GM18870 (cell line): Measurements from ENCODE around the gene TRMT44.
"Not testable (repeated sequence)": the region's sequence is repeated elsewhere in the genome, so short reads cannot be mapped to it uniquely, and the experiment has no call there.

ENCODE experiments used
- ATAC-seq: cut with Tn5 transposase; IDR thresholded peaks from one replicate; pipeline ENCODE4 v1.9.1; 2021; ENCODE audit warnings: moderate library complexity; ENCODE audit not compliant: unreplicated experiment

The TRMT44 gene

DNA sequence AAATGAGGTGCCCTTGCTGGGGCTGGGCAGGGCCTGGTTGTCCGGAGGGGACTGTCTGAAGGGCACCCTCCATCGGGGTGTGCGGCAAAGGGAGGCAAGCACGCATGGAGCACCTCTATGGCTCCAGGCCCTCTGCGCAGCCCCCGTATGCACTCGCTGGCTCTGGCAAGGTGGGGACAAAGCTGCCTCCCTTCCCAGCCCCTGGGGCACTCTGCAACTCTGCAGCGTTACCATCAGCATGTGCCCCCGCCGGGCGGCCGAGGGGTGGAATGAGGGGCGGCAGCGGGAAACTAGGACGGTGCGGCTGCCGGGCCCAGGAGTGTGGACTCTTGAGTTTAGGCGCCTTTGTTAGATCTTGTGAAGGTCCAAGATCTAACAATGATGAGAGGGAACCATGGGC, 26.4 kb downstream of the TRMT44 start:
- ATAC-seq = no peak

DNA sequence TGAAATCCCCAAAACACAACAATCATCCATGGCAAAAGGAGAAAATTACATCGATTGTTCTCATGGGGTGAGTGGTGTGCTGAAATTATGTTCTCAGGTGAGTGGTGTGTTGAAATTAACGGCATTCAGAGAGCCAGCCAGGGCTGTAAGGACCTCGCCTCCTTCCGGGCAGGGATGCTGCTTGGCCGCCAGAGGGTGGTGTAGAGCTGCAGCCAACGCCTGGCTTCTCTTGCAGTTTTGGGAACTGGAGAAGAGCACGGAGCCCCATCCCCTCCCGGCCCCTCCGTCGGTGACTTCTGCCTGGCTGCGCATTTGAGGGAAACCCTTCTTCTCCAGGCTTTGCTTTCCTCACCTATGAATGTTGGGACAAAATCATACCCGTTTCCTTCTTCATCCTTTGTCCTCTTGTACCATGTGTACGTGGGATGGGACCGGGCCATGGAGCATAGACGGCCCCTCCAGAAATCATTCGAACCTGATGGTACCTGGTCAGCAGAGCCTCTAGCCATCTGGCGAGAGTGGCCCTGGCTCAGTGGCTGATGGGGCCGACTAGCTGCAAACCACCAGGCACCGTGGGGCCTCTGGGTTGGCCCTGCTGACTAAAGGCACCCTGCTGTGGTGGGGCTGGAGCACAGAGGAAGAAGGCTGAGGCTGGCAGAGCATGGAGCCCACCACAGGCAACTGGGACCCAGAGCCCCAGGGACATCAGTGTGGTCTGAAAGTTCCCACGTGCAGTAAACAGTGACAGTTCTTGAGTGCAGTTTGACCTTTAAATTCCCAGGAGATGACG, 28.4 kb downstream of the TRMT44 start:
- ATAC-seq = peak; percentile 53

DNA sequence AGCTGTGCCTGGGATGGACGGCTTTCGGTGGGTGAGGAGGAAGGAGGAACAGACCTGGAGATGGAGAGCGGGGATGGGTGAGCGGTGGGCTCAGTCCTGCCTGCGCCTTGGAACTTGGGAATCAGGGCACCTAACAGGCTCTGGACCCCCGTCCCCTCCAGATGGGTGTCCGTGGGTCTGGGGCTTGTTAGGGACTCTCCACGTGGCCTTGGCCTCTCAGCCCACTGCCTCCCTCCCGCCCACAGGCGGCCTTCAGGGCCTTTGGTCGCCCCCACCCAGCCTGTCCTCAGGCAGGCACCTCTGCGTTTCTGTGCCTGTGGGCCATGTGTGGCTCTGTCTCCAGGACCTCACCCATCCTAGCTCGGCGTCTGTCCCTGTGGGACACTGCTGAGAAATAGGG, 29.0 kb downstream of the TRMT44 start:
- ATAC-seq = no peak

DNA sequence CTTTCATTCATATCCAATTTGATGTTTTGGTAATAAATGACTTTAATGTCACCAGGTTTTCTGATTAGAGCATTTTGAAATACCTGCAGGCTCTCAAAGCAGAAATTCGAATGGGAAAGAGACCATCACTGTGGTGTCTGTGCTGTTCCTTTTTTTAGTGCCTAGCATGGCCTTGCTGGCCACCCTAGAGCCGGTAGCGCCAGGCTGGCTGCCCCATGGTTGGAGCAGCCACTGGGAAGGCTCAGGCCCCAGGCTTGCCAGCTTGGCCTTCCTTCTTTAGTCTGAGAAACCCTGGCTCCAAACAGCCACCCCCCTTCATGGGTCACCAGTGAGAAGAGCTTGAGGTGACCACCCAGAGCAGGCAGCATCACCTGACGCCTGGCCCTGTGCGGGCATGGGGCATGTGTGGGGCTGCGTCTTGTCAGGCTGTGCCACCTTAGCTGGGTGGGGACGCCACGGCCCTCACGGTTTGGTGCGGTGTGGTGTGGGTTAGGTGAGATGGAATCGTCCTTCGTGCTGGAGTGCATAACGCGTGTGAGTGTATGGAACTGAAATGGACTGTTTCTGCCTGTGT, 30.0 kb downstream of the TRMT44 start:
- no peak for ATAC-seq

DNA sequence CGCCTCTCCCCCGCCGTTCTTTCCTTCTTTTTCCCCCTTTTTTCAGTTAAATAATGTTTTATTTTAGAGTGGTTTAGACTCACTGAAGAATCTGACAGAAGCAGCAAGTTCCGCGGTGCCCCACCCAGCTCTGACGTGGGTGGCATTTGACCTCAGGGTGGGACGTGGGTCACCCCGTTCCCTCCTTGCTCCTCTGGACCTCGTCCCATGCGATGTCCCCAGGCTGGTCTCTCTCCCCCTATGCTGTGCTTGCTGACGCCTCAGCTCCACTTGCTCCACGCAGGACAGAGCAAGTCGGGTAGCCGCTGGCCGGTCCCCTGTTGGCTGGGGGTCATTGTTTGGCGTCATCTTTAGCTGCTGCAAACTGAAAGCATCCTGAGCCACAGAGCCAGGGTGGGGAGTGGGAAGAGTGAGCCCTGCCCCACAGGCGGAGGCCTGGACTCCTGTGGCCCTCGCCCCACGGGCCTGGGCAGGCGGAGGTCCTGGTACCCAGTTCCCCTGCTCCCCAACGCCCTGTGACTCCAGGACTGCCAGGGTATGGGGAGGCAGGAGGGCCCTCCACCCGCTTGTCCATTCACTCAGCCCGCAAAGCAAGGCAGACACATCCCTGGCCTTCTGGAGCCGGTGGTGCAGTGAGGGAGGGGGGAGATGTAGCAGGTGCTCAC, 30.8 kb downstream of the TRMT44 start:
- no peak for ATAC-seq

DNA sequence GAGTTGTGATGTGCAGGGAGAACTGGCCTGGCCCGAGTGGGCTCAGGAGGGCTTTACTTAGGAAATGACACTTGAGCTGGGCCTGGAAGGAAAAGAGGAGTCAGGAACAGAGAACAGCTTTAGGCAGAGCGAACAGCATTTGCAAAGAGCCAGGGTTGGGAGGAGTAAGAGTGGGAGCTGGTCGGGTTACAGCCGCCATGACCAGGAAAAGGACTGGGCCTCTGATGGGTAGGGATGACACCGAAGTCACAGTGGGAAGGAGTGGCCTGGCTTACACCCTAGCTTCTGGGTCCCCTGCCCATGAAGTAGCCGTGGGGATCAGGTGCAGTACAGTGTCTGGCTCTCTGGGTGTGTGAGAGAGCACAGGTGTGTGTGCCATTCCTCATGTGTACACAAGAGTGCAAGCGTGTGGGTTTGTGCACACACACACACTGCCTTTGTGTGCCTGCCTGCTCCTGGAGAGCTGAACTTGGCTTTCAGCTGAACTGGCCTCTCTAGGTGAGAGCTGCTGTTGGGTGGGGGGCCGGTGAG, 31.6 kb downstream of the TRMT44 start:
- no peak for ATAC-seq

DNA sequence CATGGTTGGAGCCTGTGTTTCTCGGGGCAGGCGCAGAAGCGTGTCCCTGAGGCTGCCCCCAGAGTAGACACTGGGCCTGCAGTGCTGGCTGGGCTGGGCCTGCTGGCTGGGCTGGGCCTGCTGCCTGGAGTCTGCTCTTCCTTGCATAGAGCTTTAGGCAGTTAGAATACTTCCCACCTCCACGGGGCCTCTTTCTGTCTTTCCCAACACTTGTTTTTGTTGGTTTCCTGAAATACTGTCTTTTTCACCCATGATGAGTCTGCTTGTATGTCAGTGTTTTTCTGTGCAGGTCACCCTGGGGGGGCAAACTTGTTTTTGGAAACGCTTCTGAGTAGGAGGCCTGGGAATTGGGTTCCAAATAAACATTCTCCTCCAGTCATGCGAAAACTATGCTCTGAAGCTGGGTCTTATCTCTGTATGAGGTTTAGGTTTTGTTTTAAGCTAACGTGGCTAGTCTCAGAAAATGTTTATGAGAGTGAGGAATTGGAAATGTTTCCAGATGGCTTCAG, 32.2 kb downstream of the TRMT44 start:
- ATAC-seq = no peak

DNA sequence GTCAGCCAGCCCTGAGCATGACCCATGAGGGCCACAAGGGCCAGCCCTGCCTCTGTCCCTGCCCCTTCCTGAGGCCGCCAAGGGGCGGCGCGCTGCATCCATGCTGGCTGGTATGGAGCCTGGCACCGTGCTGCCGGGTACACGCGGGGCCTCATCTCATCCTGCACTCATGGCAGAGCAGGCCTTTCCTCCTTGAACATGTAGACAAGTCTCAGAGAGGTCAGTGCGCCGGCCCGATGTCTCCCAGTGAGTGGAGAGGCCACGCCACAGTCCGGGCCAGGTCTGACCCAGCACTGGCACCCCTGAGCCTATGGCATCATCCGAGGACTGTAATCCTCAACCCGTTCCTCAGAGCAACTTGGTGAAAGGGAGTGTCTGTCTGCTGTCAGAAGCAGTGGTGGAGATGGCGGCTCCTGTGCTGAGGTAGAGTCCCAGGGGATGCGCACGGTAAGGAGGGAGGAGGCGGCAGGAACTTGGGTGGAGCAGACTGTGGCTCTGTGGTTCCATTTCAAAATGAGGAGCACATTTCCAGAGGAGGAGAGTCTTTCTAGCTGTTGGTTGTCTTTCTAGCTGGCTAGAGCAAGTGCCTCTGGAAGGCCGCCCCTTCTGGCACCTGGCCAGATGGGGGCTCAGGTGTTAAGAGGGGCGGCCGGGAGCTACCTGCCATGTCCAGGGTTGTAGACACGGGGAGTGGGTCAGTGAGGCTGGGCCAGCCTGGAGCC, 32.8 kb downstream of the TRMT44 start:
- no peak for ATAC-seq

DNA sequence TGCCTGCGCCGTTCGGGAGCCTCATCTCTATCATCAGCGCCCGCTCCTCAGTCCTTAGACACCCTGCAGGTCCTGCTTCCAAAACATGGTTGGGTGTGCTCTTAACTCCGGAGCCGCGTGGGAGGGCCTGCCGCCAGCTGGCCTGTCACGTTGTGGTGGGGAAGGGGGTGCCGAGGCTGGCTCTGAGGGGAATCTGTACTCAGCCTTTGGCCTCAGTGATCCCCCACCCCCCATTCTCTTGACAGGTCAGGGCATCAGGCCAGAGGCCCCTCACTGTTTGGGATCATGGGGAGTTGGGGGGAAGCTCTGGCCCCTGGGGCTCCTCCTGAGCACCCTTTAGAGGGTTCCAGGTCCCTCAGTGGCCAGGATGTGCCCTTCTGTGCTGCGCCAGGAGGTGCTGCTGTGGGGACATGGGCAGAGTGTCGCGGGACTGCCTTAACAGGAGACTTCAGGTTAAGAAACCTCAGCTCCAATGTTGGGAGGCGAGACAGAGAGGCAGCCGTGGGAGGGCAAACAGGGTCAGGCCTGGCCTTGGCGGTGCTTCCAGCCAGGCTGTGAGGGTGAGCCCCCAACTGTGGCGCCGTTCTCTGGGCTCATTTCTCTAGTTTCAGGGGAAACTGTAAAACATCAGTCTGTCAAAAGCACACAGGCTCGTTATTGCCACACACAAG, 33.5 kb downstream of the TRMT44 start:
- ATAC-seq = no peak

DNA sequence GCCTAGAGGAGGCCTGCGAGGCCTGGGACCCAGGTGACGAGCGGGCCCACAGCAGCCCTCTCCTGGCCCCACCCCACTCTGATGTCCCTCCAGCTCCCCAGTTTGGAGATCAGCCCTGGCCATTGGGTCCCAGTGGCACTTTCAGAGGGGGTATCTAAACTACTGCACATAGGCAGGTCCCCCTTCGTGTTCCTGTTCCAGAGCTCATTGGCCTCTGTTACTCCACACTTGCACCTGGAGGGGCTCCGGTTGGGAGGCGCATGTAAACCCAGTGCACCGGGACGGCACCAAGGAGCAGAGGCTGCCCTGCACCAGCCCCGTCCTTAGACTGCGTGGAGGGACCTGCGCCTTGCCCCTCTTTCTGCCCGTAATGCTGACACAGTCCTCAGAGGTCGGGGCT, 34.3 kb downstream of the TRMT44 start:
- ATAC-seq = no peak

DNA sequence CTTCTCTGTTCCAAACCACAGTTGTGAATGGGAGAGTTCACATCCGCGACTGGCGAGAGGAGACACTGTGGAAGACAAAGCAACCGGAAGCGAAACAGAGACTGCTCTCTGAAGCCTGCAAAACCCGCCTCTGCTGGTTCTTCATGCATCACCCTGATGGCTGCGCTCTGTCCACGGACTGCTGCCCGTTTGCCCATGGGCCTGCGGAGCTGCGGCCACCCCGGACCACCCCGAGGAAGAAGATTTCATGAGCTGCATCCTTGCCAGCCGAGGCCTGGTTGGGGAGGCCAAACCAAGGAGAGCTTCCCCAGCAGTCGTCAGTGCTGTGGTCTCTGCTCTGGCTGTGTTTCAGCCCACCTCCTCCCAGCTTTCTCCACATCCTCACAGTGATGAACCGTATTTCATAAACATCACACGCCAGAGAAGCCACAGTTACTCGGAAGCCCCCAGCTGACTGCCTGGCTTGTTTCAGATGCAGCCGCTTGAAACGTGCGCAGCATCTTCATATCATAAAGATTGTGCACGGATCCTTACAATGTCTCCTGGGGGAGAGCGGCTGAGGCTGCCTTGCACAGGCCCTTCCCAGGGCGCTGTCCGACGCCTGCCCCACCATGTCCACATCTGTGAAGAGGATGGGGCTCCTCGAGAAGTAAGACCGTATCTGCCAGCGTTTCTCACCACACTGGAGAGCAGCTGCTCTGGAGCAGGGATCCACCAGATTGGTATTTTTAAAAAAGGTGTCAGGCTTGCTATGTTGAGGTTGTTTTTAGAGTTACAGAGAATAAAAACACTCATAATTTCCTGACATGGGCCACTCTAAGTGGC, 35.4 kb downstream of the TRMT44 start:
- ATAC-seq = no peak

DNA sequence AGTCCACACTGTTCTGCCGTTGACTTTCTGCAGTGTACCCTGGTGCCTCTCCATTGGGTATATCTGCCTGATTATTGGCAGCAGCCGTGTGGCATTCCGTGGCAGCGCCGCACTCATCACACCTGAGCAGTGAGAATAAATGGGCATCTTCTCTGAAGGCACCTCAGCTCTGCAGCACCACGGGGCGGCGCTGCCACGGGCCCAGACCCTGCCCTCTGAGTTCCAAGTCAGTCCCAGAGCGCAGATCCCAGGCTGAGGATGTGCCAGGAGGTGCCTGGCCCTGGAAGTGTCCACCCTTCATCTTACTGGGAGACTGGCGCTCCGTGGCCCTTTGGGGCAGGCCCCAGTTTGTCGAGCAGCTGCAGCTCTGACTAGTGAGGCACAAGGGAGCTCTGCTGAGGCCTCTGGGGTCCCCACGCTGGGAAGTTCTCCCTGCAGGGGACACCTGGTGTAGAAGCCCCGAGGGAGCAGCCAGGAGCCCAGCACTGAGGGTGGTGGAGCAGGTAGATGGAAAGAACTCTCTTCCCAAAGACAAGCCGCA, 36.6 kb downstream of the TRMT44 start:
- ATAC-seq = no peak

DNA sequence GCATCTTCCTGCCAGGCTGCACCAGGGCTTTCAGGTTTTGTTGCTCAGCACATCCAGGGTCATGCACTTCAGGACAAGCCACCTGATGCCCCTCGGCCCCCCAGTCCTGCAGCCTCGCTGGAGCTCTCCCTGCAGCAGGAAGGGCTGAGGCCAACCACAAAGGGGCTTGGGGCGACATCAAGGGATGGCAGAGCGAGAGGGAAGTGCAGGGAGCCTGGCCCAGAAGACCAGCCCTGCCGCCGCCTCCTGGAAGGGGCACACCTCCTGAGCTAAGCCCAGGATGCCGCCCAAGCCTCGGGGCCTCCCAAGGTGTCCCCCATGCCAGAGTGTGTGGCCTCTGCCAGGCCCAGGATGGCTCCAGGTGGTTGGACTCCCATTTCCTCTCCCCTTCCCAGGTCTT, 37.1 kb downstream of the TRMT44 start:
- ATAC-seq = no peak

DNA sequence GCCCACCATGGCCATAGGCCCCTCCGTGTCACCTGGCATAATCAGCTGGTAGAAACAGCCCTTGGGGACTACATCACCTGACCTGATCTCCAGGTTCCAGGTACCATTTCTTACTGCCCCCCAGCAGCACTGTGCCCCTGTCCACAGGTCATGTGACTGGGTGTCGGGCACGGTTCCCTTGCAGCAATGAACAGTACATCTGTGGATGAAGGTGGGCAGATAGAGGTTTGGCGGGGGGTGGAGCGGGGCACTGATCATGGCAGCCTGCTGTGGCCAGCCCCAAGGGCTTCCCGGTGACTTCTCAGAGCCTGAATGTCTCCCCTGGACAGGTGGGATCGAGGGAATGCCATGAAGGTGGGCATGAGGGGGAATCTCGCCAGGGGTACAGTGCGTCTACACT, 37.8 kb downstream of the TRMT44 start:
- no peak for ATAC-seq

DNA sequence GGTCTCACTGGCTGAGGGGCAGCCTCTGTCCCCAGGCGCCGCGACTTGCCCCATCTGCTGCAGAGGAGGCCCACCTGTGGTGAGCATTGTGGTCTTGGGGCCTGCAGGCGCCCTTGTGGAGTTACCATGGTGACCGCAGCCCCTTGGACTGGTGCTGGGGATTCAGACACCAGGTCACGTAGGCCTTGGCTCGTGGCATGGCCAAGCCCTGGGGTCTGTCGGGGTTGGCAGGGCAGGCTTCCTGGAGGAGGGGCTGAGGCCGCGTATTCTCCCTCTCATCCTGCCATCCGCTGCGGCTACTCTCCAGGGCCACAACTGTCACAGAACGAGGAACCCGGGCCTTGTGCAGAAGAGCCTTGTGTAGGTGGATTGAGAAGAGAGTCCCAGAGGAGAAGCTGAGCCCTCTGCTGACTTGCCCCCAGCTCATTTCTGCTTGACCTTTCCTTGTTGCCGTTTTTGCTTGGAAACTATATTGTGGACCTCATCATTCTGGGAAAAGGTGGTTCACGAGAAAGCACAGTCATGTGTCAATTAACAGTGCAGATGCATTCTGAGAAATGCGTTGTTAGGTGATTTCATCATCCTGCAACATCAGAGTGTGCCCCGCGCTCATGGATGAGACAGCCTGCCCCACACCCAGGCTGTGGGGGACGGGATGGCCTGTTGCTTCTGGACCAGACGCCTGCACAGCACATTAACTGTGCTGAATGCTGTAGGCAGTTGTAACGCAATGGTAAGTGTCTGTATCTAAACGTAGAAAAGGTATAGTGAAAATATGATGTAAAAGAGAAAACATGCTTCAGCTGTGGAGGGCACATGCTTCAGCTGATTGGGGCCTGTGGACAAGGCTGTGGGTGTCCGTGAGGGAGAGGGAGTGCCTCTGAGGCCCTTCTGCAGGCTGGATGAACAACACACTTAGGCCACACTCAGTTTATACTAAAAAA, 38.5 kb downstream of the TRMT44 start:
- no peak for ATAC-seq

DNA sequence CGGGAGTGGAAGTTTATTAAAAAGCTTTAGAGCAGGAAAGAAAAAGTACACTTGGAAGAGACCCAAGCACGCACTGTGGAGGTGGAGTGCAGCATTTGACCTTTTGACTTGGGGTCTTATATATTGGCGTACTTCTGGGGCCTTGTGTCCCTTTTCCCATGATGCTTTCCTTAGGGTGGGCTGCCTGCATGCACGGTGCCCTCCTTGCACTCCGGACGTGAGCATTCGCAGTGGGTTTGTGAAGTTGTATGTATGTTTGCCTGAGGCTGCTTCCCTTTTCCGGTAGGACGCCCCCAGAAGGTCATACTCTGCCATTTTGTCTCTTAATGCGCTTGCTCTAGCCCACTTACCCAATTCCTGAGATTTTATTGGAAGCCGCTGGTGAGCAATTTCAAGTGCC, 39.6 kb downstream of the TRMT44 start:
- ATAC-seq = no peak

DNA sequence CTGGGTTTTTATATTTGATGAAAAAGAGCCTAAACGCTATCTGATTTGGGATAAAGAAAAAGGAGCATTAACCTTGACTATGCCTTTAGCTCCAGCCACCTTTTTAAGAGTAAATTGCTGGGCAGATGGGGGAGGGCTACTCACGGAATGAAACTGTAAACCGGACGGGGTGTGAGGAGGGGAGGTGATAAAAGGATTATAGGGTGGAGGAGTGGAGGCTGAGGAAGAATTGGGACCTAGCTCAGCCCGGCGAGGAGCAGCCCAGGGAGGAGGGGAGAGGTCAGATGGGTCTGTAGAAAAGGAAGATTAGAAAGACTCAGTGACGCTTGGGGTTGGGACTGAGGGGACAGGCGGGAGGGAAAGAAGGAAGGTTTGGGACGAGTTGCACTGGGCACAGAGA, 46.1 kb downstream of the TRMT44 start:
- not testable (repeated sequence) for ATAC-seq

DNA sequence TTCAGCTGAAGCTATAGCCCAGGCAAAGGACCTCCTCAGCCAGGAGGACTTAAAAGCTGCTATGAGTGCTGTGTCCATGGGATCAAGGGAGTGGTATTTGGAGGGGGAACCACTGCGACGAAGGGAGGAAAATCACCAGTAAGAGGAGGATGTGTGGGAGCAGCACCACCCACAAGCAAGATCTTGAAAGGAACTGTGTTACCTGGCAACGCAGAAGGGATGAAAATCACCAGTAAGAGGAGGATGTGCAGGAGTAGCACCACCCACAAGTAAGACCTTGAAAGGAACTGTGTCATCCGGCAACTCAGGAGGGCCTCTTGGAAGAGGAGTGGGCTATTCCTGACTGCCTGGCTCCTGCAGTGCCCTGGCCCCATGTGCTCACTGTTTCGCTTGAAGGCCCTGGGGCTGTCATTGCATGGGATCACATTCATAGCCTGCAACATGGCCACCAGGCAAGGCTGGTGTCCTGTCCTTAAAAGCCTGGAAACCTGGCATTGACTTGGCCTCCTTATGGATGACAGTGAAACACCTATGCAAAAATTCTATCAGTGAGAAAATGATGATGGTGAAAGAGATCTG, 48.3 kb downstream of the TRMT44 start:
- no peak for ATAC-seq
